ENCODE measurements around the gene PKP2. TPM values are rescaled to one million over a fixed set of nuclear protein-coding genes. Genes with fewer than 3 reads are reported as not detected.

Gene PKP2
- total and polyA plus RNA-seq, 9 of the 15 experiments (the other 6 are each of a cell fraction or from before 2014, with no cell fraction given): 1.6 to 4.2 (median 2.8) TPM

DNA sequence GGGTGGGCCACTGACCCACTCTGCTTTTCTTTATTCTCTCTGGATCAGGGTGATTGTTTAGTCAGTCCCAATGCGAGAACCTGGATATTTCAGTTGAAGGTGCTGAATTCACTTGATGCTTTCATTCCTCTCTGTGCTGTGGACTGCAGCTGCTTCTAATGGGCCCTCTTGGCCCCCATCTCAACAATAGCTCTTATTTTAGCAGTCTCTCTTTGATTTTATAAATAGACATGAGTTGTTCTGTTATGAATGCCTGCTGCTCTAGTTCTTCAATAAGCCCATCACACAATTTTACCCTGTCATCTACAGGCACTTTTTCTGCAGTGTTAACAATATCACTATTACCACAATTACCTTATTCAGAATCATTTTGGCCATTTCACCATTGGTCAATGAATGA is 86.7 kb downstream of the PKP2 start:
- no peaks in the 10 kb centered on the region for H4K20me1 ChIP-seq (replicated peaks; ENCODE audit: control insufficient read depth, insufficient read depth, low read length)
- H3K4me3 ChIP-seq: no peak overlapping the region
- no peaks in the 10 kb centered on the region for H3K9me3 ChIP-seq (replicated peaks; ENCODE audit: control insufficient read depth, insufficient read depth, low read depth, low read length)
- H3K79me2 ChIP-seq (ENCODE audit: control insufficient read depth, insufficient read depth, low read length): no peaks in the 10 kb centered on the region
- no peaks in the 10 kb centered on the region for H3K9me1 ChIP-seq (ENCODE audit: control insufficient read depth, insufficient read depth, low read length)
- in situ Hi-C loops (cut with MboI): loop anchor here (10.0 kb wide), 1 partner anchor 1415 kb away; no protein-coding TSS in a partner anchor
- H2AFZ ChIP-seq (ENCODE audit: low read depth, low read length): no peak overlapping the region
- WGBS (ENCODE audit: insufficient coverage, low coverage, missing lambda C conversion rate): 7% methylated on average over 1 of the region's 1 CpG
- CTCF ChIA-PET (ENCODE audit: low intra/inter-chr PET ratio): no interaction called here
- FAIRE-seq (no peak), DNase-seq (ENCODE audit: extremely low read depth in 1 of 4, low spot score in 3 of 4) (no peak), ATAC-seq (no peak)
- no peak overlapping the region for H3K4me2 ChIP-seq (ENCODE audit: insufficient read depth, low read length)
- POLR2A ChIA-PET: no interaction called here
- intact Hi-C loops (cut with micrococcal nuclease): no loop called here
- no TSS peak for BruUV-seq (replicated peaks)
- no peaks in the 10 kb centered on the region for H3K4me1 ChIP-seq (replicated peaks in 1 of 2; ENCODE audit: control insufficient read depth in 2 of 2, insufficient read depth in 2 of 2, low read length in 2 of 2)
- H3K27ac ChIP-seq (ENCODE audit: extremely low read depth, low read depth, low read length): no peak overlapping the region
- no peaks in the 10 kb centered on the region for H3K36me3 ChIP-seq (ENCODE audit: control insufficient read depth, insufficient read depth, low read length)
- no peak for TF ChIP-seq XRCC3 (IDR thresholded peaks at IDR 0.05)
- TF ChIP-seq NFATC3 (IDR thresholded peaks at IDR 0.05): no peak
- TF ChIP-seq, protein P1, sequence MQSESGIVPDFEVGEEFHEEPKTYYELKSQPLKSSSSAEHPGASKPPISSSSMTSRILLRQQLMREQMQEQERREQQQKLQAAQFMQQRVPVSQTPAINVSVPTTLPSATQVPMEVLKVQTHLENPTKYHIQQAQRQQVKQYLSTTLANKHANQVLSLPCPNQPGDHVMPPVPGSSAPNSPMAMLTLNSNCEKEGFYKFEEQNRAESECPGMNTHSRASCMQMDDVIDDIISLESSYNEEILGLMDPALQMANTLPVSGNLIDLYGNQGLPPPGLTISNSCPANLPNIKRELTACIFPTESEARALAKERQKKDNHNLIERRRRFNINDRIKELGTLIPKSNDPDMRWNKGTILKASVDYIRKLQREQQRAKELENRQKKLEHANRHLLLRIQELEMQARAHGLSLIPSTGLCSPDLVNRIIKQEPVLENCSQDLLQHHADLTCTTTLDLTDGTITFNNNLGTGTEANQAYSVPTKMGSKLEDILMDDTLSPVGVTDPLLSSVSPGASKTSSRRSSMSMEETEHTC (IDR thresholded peaks at IDR 0.05): no peak
- no peak for TF ChIP-seq SAFB (IDR thresholded peaks at IDR 0.05; ENCODE audit: borderline replicate concordance, low read depth, low read length)
- TF ChIP-seq, protein P2, sequence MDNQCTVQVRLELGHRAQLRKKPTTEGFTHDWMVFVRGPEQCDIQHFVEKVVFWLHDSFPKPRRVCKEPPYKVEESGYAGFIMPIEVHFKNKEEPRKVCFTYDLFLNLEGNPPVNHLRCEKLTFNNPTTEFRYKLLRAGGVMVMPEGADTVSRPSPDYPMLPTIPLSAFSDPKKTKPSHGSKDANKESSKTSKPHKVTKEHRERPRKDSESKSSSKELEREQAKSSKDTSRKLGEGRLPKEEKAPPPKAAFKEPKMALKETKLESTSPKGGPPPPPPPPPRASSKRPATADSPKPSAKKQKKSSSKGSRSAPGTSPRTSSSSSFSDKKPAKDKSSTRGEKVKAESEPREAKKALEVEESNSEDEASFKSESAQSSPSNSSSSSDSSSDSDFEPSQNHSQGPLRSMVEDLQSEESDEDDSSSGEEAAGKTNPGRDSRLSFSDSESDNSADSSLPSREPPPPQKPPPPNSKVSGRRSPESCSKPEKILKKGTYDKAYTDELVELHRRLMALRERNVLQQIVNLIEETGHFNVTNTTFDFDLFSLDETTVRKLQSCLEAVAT (IDR thresholded peaks at IDR 0.05): no peak
- TF ChIP-seq, protein P3, sequence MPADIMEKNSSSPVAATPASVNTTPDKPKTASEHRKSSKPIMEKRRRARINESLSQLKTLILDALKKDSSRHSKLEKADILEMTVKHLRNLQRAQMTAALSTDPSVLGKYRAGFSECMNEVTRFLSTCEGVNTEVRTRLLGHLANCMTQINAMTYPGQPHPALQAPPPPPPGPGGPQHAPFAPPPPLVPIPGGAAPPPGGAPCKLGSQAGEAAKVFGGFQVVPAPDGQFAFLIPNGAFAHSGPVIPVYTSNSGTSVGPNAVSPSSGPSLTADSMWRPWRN (IDR thresholded peaks at IDR 0.05; ENCODE audit: low read depth): no peak
- TF ChIP-seq, protein P4, sequence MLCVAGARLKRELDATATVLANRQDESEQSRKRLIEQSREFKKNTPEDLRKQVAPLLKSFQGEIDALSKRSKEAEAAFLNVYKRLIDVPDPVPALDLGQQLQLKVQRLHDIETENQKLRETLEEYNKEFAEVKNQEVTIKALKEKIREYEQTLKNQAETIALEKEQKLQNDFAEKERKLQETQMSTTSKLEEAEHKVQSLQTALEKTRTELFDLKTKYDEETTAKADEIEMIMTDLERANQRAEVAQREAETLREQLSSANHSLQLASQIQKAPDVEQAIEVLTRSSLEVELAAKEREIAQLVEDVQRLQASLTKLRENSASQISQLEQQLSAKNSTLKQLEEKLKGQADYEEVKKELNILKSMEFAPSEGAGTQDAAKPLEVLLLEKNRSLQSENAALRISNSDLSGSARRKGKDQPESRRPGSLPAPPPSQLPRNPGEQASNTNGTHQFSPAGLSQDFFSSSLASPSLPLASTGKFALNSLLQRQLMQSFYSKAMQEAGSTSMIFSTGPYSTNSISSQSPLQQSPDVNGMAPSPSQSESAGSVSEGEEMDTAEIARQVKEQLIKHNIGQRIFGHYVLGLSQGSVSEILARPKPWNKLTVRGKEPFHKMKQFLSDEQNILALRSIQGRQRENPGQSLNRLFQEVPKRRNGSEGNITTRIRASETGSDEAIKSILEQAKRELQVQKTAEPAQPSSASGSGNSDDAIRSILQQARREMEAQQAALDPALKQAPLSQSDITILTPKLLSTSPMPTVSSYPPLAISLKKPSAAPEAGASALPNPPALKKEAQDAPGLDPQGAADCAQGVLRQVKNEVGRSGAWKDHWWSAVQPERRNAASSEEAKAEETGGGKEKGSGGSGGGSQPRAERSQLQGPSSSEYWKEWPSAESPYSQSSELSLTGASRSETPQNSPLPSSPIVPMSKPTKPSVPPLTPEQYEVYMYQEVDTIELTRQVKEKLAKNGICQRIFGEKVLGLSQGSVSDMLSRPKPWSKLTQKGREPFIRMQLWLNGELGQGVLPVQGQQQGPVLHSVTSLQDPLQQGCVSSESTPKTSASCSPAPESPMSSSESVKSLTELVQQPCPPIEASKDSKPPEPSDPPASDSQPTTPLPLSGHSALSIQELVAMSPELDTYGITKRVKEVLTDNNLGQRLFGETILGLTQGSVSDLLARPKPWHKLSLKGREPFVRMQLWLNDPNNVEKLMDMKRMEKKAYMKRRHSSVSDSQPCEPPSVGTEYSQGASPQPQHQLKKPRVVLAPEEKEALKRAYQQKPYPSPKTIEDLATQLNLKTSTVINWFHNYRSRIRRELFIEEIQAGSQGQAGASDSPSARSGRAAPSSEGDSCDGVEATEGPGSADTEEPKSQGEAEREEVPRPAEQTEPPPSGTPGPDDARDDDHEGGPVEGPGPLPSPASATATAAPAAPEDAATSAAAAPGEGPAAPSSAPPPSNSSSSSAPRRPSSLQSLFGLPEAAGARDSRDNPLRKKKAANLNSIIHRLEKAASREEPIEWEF (CRISPR knock-in tag; IDR thresholded peaks at IDR 0.05): no peak
- TF ChIP-seq, protein P5, sequence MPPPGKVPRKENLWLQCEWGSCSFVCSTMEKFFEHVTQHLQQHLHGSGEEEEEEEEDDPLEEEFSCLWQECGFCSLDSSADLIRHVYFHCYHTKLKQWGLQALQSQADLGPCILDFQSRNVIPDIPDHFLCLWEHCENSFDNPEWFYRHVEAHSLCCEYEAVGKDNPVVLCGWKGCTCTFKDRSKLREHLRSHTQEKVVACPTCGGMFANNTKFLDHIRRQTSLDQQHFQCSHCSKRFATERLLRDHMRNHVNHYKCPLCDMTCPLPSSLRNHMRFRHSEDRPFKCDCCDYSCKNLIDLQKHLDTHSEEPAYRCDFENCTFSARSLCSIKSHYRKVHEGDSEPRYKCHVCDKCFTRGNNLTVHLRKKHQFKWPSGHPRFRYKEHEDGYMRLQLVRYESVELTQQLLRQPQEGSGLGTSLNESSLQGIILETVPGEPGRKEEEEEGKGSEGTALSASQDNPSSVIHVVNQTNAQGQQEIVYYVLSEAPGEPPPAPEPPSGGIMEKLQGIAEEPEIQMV (tag; conservative IDR thresholded peaks at IDR 0.05; ENCODE audit: low read depth): no peak
- no peak for TF ChIP-seq ZFX (CRISPR knock-in tag; IDR thresholded peaks at IDR 0.05)
- TF ChIP-seq HCFC1 (IDR thresholded peaks at IDR 0.05; ENCODE audit: low read depth, low read length): no peak
- no peak for TF ChIP-seq ZNF444 (CRISPR knock-in tag; IDR thresholded peaks at IDR 0.05)
- no peak for TF ChIP-seq ELF1 (tag; IDR thresholded peaks at IDR 0.05)
- H3K27me3 ChIP-seq (ENCODE audit: control insufficient read depth in 2 of 2, insufficient read depth in 2 of 2, low read length in 2 of 2): no peaks in the 10 kb centered on the region
- H3K9ac ChIP-seq (ENCODE audit: insufficient read depth in 1 of 2, low read depth in 2 of 2, low read length in 2 of 2): no peak overlapping the region
